Brain microvascular endothelial cell (primary cell): ENCODE results near the gene TAS2R40.

ENCODE experiments used
- DNase-seq: peaks from one replicate; pipeline ENCODE4 v3.0.0-alpha.2; 2020
- H3K27ac ChIP-seq: fragments of 250-450 bp; sonication (Bioruptor Pico); 2 replicates; pipeline ENCODE4 v1.5.1; 2020; ENCODE audit warnings: mild to moderate bottlenecking, moderate library complexity
- H3K27me3 ChIP-seq: fragments of 250-450 bp; sonication (Bioruptor Pico); replicated peaks from 2 replicates; pipeline ENCODE4 v1.5.1; 2020; ENCODE audit warnings: mild to moderate bottlenecking
- H3K36me3 ChIP-seq: fragments of 250-450 bp; sonication (Bioruptor Pico); replicated peaks from 2 replicates; pipeline ENCODE4 v1.5.1; 2020; ENCODE audit warnings: mild to moderate bottlenecking
- H3K4me3 ChIP-seq: 2 replicates; pipeline ENCODE4 v1.5.1; 2011; ENCODE audit warnings: low read depth, mild to moderate bottlenecking, control low read depth, low read length, moderate library complexity
- CTCF ChIP-seq: IDR thresholded peaks from 2 replicates; pipeline ENCODE4 v1.5.1; 2011; ENCODE audit warnings: low read depth, mild to moderate bottlenecking, moderate library complexity, low read length, control low read depth, inconsistent platforms; ENCODE audit errors: missing control alignments
- in situ Hi-C: cut with HindIII; loops from 2 replicates; pipeline ENCODE4 v1.10.0; 2017; ENCODE audit warnings: low sequenced_read_pairs, low pct_ligation_motif_present

Gene TAS2R40

DNA sequence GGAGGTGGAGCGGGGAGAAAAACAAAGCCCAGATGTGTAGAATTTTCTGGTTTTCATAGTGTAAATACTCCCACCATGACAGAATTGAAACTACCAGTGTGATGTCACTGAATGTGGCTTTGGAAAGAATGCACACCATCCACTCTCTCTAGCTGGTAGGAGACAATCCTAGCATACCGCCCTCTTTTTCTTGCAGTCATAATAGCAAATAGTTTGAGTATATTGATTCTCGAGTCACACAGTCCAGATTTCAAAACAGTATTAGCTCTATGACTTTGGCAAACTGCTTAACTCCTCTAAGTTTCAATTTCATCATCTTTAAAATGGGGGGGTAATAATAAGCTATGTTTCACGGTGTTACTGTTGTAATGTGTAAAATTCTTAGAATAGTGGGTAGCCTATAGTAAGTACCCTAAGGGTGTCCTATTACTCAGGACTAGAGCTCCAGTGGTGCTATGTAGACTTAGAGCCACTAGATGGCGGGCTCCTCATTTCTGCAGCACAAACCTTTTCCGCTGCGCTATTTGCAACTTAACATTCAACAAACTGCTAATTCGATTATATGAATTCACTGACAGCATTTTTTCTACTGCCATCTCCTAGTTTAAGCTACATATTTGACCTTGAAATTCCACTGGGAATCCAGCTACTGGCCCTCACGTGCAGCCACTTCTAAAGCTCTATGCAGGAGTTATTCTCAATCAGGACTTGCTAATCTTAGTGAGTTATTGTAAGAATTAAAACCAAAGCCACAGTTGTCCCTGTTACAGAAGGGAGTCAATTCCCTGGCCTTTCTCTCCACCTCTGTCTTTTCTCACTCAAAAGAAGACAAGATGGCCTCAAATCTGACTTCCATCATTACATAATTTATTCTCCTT, 18.7 kb downstream of the TAS2R40 start:
- Histone ChIP-seq H3K27me3 (no peaks in the 10 kb centered on the region), H3K36me3 (no peaks in the 10 kb centered on the region), H3K27ac (peak overlapping the region; percentile 70), H3K4me3 (no peak overlapping the region)
- peak; percentile 89 for DNase-seq
- peak; percentile 88 for TF ChIP-seq CTCF
- in situ Hi-C loops, result no loop called here

DNA sequence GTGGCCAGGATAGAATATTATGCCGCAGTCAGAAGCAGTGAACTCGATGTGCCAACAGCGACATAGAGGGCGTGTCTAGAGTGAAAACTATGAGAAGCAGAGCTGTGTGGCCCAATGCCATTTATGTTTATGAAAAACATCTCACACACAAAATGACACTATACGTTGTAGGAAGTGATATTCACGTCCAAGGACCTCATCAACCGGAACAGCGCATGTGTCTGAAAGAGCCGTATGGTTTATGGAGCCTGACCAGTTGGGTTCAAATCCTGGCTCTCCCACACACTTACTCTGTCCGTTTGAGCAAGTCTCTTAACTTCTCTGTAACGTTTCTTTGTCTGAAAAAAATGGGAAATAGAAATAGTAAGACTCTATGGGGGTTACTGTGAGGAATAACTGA, 20.5 kb downstream of the TAS2R40 start:
- TF ChIP-seq CTCF, result no peak
- Histone ChIP-seq H3K27me3 (no peaks in the 10 kb centered on the region), H3K27ac (no peak overlapping the region), H3K36me3 (no peaks in the 10 kb centered on the region), H3K4me3 (no peak overlapping the region)
- in situ Hi-C loops, result no loop called here
- no peak for DNase-seq

- H3K27me3 ChIP-seq, result no peaks in the 10 kb centered on the region
These were observed 21.3 kb downstream of the TAS2R40 start for GRCh38 chr7:143243111-143243510.

GRCh38 chr7:143243614-143244013, 21.8 kb downstream of the TAS2R40 start:
- in situ Hi-C loops, result no loop called here
- no peak overlapping the region for H3K4me3 ChIP-seq
- no peak overlapping the region for H3K27ac ChIP-seq
- TF ChIP-seq CTCF, result no peak
- no peak for DNase-seq
- no peaks in the 10 kb centered on the region for H3K27me3 ChIP-seq
- no peaks in the 10 kb centered on the region for H3K36me3 ChIP-seq

More at GRCh38 chr7:143243111-143243510, 21.3 kb downstream of the TAS2R40 start:
- no peak overlapping the region for H3K4me3 ChIP-seq
- in situ Hi-C loops, result no loop called here
- no peak for DNase-seq
- H3K36me3 ChIP-seq, result no peaks in the 10 kb centered on the region
- TF ChIP-seq CTCF, result no peak
- no peak overlapping the region for H3K27ac ChIP-seq

DNA sequence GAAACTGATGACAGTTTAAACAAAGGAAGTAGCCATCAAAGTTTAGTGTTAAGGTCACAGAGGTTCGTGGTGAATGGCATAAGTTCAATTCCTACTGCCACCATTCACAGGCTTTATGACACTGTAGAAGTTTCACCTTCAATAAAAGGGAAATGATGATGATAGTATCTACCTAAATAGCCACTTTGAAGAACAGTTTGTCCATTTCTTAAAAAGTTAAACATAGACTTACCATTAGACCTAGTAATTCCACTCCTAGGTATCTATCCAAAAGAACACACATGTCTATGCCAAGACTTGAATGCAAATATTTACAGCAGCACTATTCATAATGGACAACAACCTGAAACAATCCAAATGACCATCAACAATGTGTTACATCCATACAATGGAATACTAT, 22.5 kb downstream of the TAS2R40 start:
- Histone ChIP-seq H3K36me3 (no peaks in the 10 kb centered on the region), H3K4me3 (no peak overlapping the region), H3K27me3 (no peaks in the 10 kb centered on the region), H3K27ac (no peak overlapping the region)
- no peak for DNase-seq
- in situ Hi-C loops, result no loop called here
- TF ChIP-seq CTCF, result no peak
